Parathyroid adenoma (tissue), 2 donors: ENCODE data around the gene MAMDC2.
"Not testable (repeated sequence)": the region's sequence is repeated elsewhere in the genome, so short reads cannot be mapped to it uniquely, and the experiment has no call there.

Experiments used
- H2AFZ ChIP-seq: fragments of 300-600 bp; sonication (generic); one replicate; pipeline ENCODE4 v1.7.0; 2017; ENCODE audit warnings: antibody characterized with exemption, mild to moderate bottlenecking
- H3K27ac ChIP-seq: fragments of 300-600 bp; sonication (generic); one replicate; pipeline ENCODE4 v1.7.0; 2017
- H3K27me3 ChIP-seq: fragments of 300-600 bp; sonication (generic); one replicate; pipeline ENCODE4 v1.7.0; 2017; ENCODE audit warnings: low read length; ENCODE audit not compliant: control insufficient read depth, insufficient read depth
- H3K36me3 ChIP-seq: fragments of 300-600 bp; sonication (generic); one replicate; pipeline ENCODE4 v1.7.0; 2017; ENCODE audit warnings: low read length; ENCODE audit not compliant: control insufficient read depth, insufficient read depth
- H3K4me1 ChIP-seq: fragments of 300-600 bp; sonication (generic); one replicate; pipeline ENCODE4 v1.7.0; 2017; ENCODE audit warnings: control low read depth
- H3K4me2 ChIP-seq: fragments of 300-600 bp; sonication (generic); one replicate; pipeline ENCODE4 v1.7.0; 2017; ENCODE audit warnings: low read length
- H3K4me3 ChIP-seq: fragments of 300-600 bp; sonication (generic); one replicate; pipeline ENCODE4 v1.7.0; 2017; ENCODE audit warnings: low read depth, low read length
- H3K79me2 ChIP-seq: fragments of 300-600 bp; sonication (generic); one replicate; pipeline ENCODE4 v1.7.0; 2017; ENCODE audit warnings: control low read depth
- H3K9ac ChIP-seq: fragments of 300-600 bp; sonication (generic); one replicate; pipeline ENCODE4 v1.7.0; 2017; ENCODE audit warnings: mild to moderate bottlenecking
- H3K9me3 ChIP-seq: fragments of 300-600 bp; sonication (generic); one replicate; pipeline ENCODE4 v1.7.0; 2017; ENCODE audit warnings: low read length; ENCODE audit not compliant: control insufficient read depth
- TF ChIP-seq, protein P1 (sequence below): fragments of 300-600 bp; sonication (generic); IDR thresholded peaks from one replicate; pipeline ENCODE4 v1.7.0; 2017; ENCODE audit warnings: antibody characterized with exemption, mild to moderate bottlenecking
- donor health status: primary hyperparathyroidism.

Gene MAMDC2

DNA sequence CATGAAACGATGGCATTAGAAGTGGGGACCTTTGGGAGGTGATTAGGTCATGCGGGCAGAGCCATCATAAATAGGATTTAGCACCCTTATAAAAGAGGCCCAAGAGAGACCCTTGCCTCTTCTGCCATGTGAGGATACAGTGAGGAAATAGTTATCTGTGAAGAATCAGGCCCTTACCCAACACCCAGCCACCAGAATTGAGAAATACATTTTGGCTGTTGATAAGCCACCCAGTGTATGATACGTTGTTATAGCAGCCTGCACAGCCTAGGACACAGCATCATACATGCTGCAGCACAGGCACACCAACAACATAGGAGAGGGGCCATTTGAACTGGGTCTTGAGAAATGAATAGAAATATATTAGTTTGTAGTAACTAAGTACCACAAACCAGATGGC lies 8.0 kb upstream of the MAMDC2 start:
- H3K9ac ChIP-seq = no peak overlapping the region
- no peak overlapping the region for H3K4me2 ChIP-seq
- H3K36me3 ChIP-seq = no peaks in the 10 kb centered on the region
- H3K4me3 ChIP-seq = no peak overlapping the region
- no peaks in the 10 kb centered on the region for H3K4me1 ChIP-seq
- no peaks in the 10 kb centered on the region for H3K79me2 ChIP-seq
- H3K27ac ChIP-seq = no peak overlapping the region
- TF ChIP-seq, protein P1, sequence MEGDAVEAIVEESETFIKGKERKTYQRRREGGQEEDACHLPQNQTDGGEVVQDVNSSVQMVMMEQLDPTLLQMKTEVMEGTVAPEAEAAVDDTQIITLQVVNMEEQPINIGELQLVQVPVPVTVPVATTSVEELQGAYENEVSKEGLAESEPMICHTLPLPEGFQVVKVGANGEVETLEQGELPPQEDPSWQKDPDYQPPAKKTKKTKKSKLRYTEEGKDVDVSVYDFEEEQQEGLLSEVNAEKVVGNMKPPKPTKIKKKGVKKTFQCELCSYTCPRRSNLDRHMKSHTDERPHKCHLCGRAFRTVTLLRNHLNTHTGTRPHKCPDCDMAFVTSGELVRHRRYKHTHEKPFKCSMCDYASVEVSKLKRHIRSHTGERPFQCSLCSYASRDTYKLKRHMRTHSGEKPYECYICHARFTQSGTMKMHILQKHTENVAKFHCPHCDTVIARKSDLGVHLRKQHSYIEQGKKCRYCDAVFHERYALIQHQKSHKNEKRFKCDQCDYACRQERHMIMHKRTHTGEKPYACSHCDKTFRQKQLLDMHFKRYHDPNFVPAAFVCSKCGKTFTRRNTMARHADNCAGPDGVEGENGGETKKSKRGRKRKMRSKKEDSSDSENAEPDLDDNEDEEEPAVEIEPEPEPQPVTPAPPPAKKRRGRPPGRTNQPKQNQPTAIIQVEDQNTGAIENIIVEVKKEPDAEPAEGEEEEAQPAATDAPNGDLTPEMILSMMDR = no peak
- H2AFZ ChIP-seq = no peak overlapping the region
- H3K9me3 ChIP-seq = no peaks in the 10 kb centered on the region
- H3K27me3 ChIP-seq = no peaks in the 10 kb centered on the region

DNA sequence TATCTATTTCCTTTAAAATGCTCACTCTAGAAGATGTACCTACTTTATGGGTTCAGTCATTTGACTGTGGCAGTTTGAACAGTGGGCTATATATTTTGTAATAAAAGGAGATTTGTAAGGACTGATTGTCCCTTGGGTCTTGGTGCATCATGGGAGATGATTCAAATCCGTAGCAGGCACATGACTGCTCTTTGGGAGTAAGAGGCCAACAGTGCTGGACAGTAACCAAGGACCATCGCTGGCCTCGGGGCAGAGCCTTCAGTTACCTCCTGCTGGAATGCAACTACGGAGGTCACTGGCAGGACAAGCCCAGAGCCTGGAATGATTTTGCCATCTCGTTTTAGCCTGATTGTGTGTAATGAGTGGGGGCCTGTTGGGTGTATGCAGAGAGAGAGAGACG lies 7.0 kb upstream of the MAMDC2 start:
- H3K4me2 ChIP-seq = no peak overlapping the region
- H2AFZ ChIP-seq = no peak overlapping the region
- no peaks in the 10 kb centered on the region for H3K36me3 ChIP-seq
- H3K9ac ChIP-seq = no peak overlapping the region
- H3K27ac ChIP-seq = no peak overlapping the region
- no peaks in the 10 kb centered on the region for H3K9me3 ChIP-seq
- H3K27me3 ChIP-seq = no peaks in the 10 kb centered on the region
- no peak overlapping the region for H3K4me3 ChIP-seq
- TF ChIP-seq, protein P1 = no peak
- H3K79me2 ChIP-seq = no peaks in the 10 kb centered on the region
- H3K4me1 ChIP-seq = no peaks in the 10 kb centered on the region

DNA sequence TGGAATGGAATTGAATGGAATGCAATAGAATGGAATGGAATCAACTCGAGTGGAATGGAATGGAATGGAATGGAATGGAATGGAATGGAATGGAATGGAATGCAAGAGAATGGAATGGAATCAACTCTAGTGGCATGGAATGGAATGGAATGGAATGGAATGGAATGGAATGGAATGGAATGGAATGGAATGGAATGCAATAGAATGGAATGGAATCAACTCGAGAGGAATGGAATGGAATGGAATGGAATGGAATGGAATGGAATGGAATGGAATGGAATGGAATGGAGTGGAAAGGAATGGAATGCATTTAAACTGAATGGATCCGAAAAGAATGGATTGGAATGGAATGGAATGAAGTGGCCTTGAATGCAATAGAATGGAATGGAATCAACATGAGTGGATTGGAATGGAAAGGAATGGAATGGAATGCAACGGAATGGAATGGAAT lies 5.5 kb upstream of the MAMDC2 start:
- H2AFZ ChIP-seq, H3K27me3 ChIP-seq, H3K9me3 ChIP-seq, H3K36me3 ChIP-seq, H3K4me3 ChIP-seq, H3K9ac ChIP-seq, H3K4me2 ChIP-seq, H3K4me1 ChIP-seq, H3K79me2 ChIP-seq, H3K27ac ChIP-seq: not testable (repeated sequence)

DNA sequence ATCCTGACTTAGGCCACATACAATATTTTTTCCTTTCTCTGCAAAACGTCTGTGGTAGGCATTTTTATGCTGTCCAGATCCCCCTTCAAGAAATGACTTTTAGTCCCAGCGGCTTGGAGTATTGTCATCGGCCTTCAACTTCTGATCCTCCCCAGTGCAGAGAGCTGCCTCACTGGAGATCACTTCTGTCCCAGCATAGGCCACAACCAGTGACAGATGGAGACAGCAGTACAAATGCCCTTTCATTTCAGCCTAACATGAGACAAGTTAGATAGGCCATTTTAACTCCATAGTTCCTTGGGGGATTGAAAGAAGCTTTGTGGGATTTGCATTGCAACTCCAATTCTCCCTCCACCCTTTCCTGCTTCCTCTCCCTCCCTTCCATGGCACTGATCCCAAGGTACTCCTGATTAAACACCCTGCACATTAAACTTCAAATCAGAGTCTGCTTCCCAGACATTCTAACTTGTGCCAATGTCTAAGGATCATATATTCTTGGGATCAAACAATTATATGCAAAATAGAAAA lies 3.2 kb upstream of the MAMDC2 start:
- no peak overlapping the region for H3K4me3 ChIP-seq

DNA sequence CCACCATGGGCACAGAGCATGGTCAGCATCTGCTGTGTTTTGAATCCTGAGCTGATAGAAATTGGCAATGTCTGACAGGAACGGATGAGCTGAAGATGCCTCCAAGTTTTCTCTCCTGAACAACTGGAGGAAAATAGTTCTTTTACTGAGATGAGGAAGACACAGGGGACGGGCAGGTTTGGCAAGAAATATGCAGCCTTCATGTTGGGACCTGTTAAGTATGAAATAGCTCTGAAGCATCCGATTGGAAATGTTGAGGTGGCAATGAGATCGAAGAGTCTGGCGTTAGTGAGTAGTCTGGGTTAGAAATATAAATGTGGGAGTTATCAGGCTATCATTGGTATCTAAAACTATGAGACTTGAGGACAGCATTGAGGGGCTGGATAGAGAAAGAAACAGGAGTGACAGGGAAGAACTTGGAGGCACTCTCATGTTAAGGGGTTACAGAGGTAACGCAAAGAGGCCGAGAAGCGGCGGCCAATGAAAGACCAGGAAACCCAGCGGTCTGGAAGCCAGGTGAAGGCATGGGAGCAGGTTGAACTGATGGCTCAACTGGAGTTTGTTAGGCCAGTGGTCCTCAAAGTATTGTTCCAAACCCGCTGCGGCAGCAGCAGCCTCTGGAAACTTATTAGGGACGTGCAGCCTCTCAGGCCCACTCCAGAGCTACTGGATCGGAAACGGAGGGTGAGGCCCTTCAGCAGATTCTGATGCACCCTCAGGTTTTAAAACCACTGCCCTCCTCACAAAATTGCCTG lies 1.0 kb upstream of the MAMDC2 start:
- Histone ChIP-seq H3K36me3 (no peaks in the 10 kb centered on the region), H3K27me3 (no peaks in the 10 kb centered on the region), H3K4me3 (no peak overlapping the region), H2AFZ (no peak overlapping the region), H3K9ac (no peak overlapping the region), H3K4me1 (no peaks in the 10 kb centered on the region), H3K4me2 (no peak overlapping the region), H3K79me2 (no peaks in the 10 kb centered on the region), H3K9me3 (no peaks in the 10 kb centered on the region), H3K27ac (no peak overlapping the region)
- TF ChIP-seq, protein P1 = no peak

More for the DNA sequence above, 3.2 kb upstream of the MAMDC2 start:
- no peaks in the 10 kb centered on the region for H3K36me3 ChIP-seq
- no peaks in the 10 kb centered on the region for H3K27me3 ChIP-seq
- H3K9ac ChIP-seq = no peak overlapping the region
- no peaks in the 10 kb centered on the region for H3K79me2 ChIP-seq
- H3K27ac ChIP-seq = no peak overlapping the region
- no peak overlapping the region for H3K4me2 ChIP-seq
- H3K4me1 ChIP-seq = no peaks in the 10 kb centered on the region
- TF ChIP-seq, protein P1 = no peak
- H3K9me3 ChIP-seq = no peaks in the 10 kb centered on the region
- no peak overlapping the region for H2AFZ ChIP-seq
